ENCODE results near the gene NTN3. TPM values are rescaled to one million over a fixed set of nuclear protein-coding genes. Genes with fewer than 3 reads are reported as not detected.

The NTN3 gene
- total and polyA plus RNA-seq, 2 of the 4 experiments (the other 2 are of a cell fraction) = 0.18 to 0.38 TPM

DNA sequence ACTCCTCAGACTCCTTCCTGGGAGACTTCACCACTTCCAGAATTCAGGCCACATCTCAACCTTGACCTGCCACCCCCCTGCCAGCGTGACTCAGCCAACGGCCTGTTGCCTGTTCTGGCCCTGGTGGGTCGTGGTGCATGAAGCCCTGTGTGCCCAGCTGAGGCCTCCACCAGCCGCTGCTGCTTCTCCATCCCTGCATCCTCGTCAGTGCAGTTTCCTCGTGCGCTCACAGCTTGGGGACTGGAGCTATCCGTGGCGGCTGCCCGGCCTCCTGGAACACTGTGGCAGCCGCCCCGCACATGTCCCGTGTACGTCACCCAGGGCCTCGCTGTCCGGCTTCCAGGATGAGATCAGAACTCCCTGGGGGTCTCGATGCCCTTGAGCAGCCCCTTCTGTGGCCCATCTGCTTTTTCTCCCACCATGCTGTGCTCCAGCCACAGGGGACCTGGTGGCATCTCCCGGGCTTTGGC is 19.2 kb upstream of the NTN3 start:
- no peak overlapping the region for H2BK20ac ChIP-seq (ENCODE audit: low read depth, low read length)
- H3K4me3 ChIP-seq (ENCODE audit: insufficient read depth, low read depth, low read length) = no peak overlapping the region
- H2AFZ ChIP-seq (replicated peaks; ENCODE audit: low read length, poor library complexity) = no peak overlapping the region
- no peaks in the 10 kb centered on the region for H3K27me3 ChIP-seq (ENCODE audit: control insufficient read depth, insufficient read depth, low read length)
- 94% methylated on average over 12 of the region's 18 CpGs; no CpG with 5 or more reads in 1 of the 2 experiments for WGBS, 2 experiments (ENCODE audit: extremely low coverage in 2 of 2, insufficient read length in 1 of 2)
- intact Hi-C loops (cut with micrococcal nuclease) = no loop called here
- H3K56ac ChIP-seq (ENCODE audit: extremely low read depth, insufficient read depth, low read length) = no peak overlapping the region
- dilution Hi-C loops (cut with HindIII; ENCODE audit: low sequenced_read_pairs, unreplicated experiment) = no loop called here
- no peak overlapping the region for H3K4me2 ChIP-seq (ENCODE audit: low read depth, low read length)
- no peak overlapping the region for H4K5ac ChIP-seq (ENCODE audit: low read depth, low read length)
- no peak overlapping the region for H2BK15ac ChIP-seq (ENCODE audit: low read depth, low read length)
- peaks cover 5% of the 10 kb centered on the region for H3K4me1 ChIP-seq (ENCODE audit: control insufficient read depth, insufficient read depth, low read length)
- no peak overlapping the region for H4K91ac ChIP-seq (ENCODE audit: insufficient read depth, low read depth, low read length)
- H3K27ac ChIP-seq (ENCODE audit: insufficient read depth, low read length) = no peak overlapping the region
- no peak overlapping the region for H3K9ac ChIP-seq (ENCODE audit: low read depth, low read length)
- BruUV-seq (replicated peaks) = no TSS peak
- peaks cover 17% of the 10 kb centered on the region for H3K9me1 ChIP-seq (ENCODE audit: insufficient read depth, low read length)
- H3K79me1 ChIP-seq (ENCODE audit: low read depth in 1 of 2, low read length in 2 of 2) = peaks cover 8 to 55% of the 10 kb centered on the region in 2 experiments; a peak in 3 of 4 replicates
- H3K14ac ChIP-seq (replicated peaks; ENCODE audit: low read depth, low read length) = no peak overlapping the region
- no peak overlapping the region for H3K23ac ChIP-seq (ENCODE audit: low read depth, low read length)
- H2AK9ac ChIP-seq (replicated peaks; ENCODE audit: low read depth, low read length, poor library complexity) = peak overlapping the region; percentile 50
- H2BK5ac ChIP-seq (ENCODE audit: low read depth, low read length, poor library complexity, severe bottlenecking) = no peak overlapping the region
- ATAC-seq (ENCODE audit: low read depth) (no peak), DNase-seq (no peak)
- no peak overlapping the region for H2BK120ac ChIP-seq (ENCODE audit: low read depth, low read length)
- H4K20me1 ChIP-seq (ENCODE audit: insufficient read depth, low read length) = peaks cover 24% of the 10 kb centered on the region
- no peak overlapping the region for H2AK5ac ChIP-seq (ENCODE audit: low read depth, low read length)
- peaks cover 35% of the 10 kb centered on the region for H3K36me3 ChIP-seq (ENCODE audit: control insufficient read depth, insufficient read depth, low read length)
- ChIA-PET POLR2A (ENCODE audit: unreplicated experiment) (no interaction called here), CTCF (no interaction called here)
- no peak overlapping the region for H4K8ac ChIP-seq (ENCODE audit: low read depth in 2 of 2, low read length in 2 of 2)
- no peak overlapping the region for H3K4ac ChIP-seq (ENCODE audit: low read depth, low read length)
- no peak for TF ChIP-seq POLR2A (IDR thresholded peaks at IDR 0.05; ENCODE audit: low read depth, low read length)
- TF ChIP-seq, protein P1, sequence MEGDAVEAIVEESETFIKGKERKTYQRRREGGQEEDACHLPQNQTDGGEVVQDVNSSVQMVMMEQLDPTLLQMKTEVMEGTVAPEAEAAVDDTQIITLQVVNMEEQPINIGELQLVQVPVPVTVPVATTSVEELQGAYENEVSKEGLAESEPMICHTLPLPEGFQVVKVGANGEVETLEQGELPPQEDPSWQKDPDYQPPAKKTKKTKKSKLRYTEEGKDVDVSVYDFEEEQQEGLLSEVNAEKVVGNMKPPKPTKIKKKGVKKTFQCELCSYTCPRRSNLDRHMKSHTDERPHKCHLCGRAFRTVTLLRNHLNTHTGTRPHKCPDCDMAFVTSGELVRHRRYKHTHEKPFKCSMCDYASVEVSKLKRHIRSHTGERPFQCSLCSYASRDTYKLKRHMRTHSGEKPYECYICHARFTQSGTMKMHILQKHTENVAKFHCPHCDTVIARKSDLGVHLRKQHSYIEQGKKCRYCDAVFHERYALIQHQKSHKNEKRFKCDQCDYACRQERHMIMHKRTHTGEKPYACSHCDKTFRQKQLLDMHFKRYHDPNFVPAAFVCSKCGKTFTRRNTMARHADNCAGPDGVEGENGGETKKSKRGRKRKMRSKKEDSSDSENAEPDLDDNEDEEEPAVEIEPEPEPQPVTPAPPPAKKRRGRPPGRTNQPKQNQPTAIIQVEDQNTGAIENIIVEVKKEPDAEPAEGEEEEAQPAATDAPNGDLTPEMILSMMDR (conservative IDR thresholded peaks at IDR 0.05; ENCODE audit: low read depth, low read length) = no peak
- TF ChIP-seq, protein P2, sequence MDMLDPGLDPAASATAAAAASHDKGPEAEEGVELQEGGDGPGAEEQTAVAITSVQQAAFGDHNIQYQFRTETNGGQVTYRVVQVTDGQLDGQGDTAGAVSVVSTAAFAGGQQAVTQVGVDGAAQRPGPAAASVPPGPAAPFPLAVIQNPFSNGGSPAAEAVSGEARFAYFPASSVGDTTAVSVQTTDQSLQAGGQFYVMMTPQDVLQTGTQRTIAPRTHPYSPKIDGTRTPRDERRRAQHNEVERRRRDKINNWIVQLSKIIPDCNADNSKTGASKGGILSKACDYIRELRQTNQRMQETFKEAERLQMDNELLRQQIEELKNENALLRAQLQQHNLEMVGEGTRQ (IDR thresholded peaks at IDR 0.05; ENCODE audit: low read depth, low read length) = no peak
- no peak for TF ChIP-seq CEBPB (IDR thresholded peaks at IDR 0.05; ENCODE audit: low read depth, low read length)
- TF ChIP-seq CHD1 (IDR thresholded peaks at IDR 0.05; ENCODE audit: low read depth, low read length) = no peak
- TF ChIP-seq NFE2L2 (IDR thresholded peaks at IDR 0.05; ENCODE audit: low read depth, low read length) = no peak
- no peak for TF ChIP-seq RCOR1 (IDR thresholded peaks at IDR 0.05; ENCODE audit: insufficient replicate concordance, low read length)
- TF ChIP-seq RFX5 (IDR thresholded peaks at IDR 0.05; ENCODE audit: low read depth, low read length) = no peak
- no peak for TF ChIP-seq MXI1 (IDR thresholded peaks at IDR 0.05; ENCODE audit: borderline replicate concordance, low read depth, low read length)
- no peak for TF ChIP-seq SMC3 (IDR thresholded peaks at IDR 0.05; ENCODE audit: low read depth, low read length)
- no peak for TF ChIP-seq MAFK (IDR thresholded peaks at IDR 0.05; ENCODE audit: low read depth, low read length)
- no peak for TF ChIP-seq BHLHE40 (IDR thresholded peaks at IDR 0.05; ENCODE audit: low read depth, low read length)
- TF ChIP-seq RAD21 (IDR thresholded peaks at IDR 0.05; ENCODE audit: low read length) = no peak
- TF ChIP-seq MAZ (IDR thresholded peaks at IDR 0.05; ENCODE audit: borderline replicate concordance, low read depth, low read length) = no peak
- no peak for TF ChIP-seq FOS (IDR thresholded peaks at IDR 0.05; ENCODE audit: low read depth, low read length)
- TF ChIP-seq, protein P3, sequence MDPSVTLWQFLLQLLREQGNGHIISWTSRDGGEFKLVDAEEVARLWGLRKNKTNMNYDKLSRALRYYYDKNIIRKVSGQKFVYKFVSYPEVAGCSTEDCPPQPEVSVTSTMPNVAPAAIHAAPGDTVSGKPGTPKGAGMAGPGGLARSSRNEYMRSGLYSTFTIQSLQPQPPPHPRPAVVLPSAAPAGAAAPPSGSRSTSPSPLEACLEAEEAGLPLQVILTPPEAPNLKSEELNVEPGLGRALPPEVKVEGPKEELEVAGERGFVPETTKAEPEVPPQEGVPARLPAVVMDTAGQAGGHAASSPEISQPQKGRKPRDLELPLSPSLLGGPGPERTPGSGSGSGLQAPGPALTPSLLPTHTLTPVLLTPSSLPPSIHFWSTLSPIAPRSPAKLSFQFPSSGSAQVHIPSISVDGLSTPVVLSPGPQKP (IDR thresholded peaks at IDR 0.05; ENCODE audit: borderline replicate concordance, low read depth, low read length) = no peak
- in situ Hi-C loops (cut with MboI; ENCODE audit: low sequenced_read_pairs) = no loop called here
- H3K18ac ChIP-seq (ENCODE audit: low read depth, low read length) = no peak overlapping the region
- no peaks in the 10 kb centered on the region for H3K9me3 ChIP-seq (ENCODE audit: control insufficient read depth, insufficient read depth, low read length)

Data from IMR-90 (cell line).